Omental fat pad (tissue), 4 donors: ENCODE data around the gene ERP27. TPM values are rescaled to one million over a fixed set of nuclear protein-coding genes. Genes with fewer than 3 reads are reported as not detected.

Source experiments
- ATAC-seq: fragments of 150-250 bp; one replicate; pipeline ENCODE4 v1.9.1; 2016; ENCODE audit warnings: mild to moderate bottlenecking, moderate library complexity; ENCODE audit not compliant: low FRiP score
- DNase-seq: peaks from one replicate; pipeline ENCODE4 v3.0.0-alpha.2; 2019; ENCODE audit warnings: low spot score
- CTCF ChIP-seq, 3 donors: fragments of 450-650 bp; IDR thresholded peaks; one replicate each; pipeline ENCODE4 v1.5.1; 2016 to 2017; ENCODE audit warnings: antibody characterized with exemption in 3 of 3, mild to moderate bottlenecking in 3 of 3, moderate library complexity in 2 of 3
- total RNA-seq, 4 donors: library from RNA; depleted of rRNA; stranded (reverse); fragments of >200 nt; gene quantifications; one replicate each; pipeline ENCODE4 v1.1.0, GENCODE V29; 2016

The ERP27 gene
- total RNA-seq, 4 donors from 2014 or later, result 0.56 to 0.60 TPM; not detected in 2

GRCh38 chr12:14960548-14961465 is 22.5 kb upstream of the ERP27 start:
- TF ChIP-seq CTCF (IDR thresholded peaks at IDR 0.05), result no peak
- DNase-seq (no peak), ATAC-seq (peak; percentile 63)

- TF ChIP-seq CTCF (IDR thresholded peaks at IDR 0.05), result no peak
- DNase-seq (no peak), ATAC-seq (no peak)
Observed at GRCh38 chr12:14959916-14960496, 21.7 kb upstream of the ERP27 start.

- no peak for TF ChIP-seq CTCF (IDR thresholded peaks at IDR 0.05)
- no peak for DNase-seq
- ATAC-seq, result no peak
Observed at GRCh38 chr12:14959463-14959862, 21.1 kb upstream of the ERP27 start.

- TF ChIP-seq CTCF (IDR thresholded peaks at IDR 0.05), result no peak
- ATAC-seq (no peak), DNase-seq (no peak)
Observed at GRCh38 chr12:14959126-14959440, 20.7 kb upstream of the ERP27 start.

GRCh38 chr12:14958361-14959125 is 20.2 kb upstream of the ERP27 start:
- DNase-seq (no peak), ATAC-seq (no peak)
- TF ChIP-seq CTCF (IDR thresholded peaks at IDR 0.05), result no peak

GRCh38 chr12:14957551-14958168 is 19.3 kb upstream of the ERP27 start:
- ATAC-seq (no peak), DNase-seq (no peak)
- TF ChIP-seq CTCF (IDR thresholded peaks at IDR 0.05), result no peak
